Measurements from ENCODE around the gene CHRNB1. TPM values are rescaled to one million over a fixed set of nuclear protein-coding genes. Genes with fewer than 3 reads are reported as not detected.

The CHRNB1 gene
- total and polyA plus RNA-seq, 10 of the 15 experiments (the other 5 are each of a cell fraction or from before 2014, with no cell fraction given): 5.8 to 14.8 (median 11.3) TPM

- TF ChIP-seq RELB (IDR thresholded peaks at IDR 0.05; ENCODE audit: low read depth) (peak; percentile 65; the same call in 1 of the 2 replicates), KLF5 (IDR thresholded peaks at IDR 0.05; ENCODE audit: partially characterized antibody) (peak; percentile 96), JUND (IDR thresholded peaks at IDR 0.05; ENCODE audit: low read depth, low read length) (peak; percentile 54; the same call in 1 of the 2 replicates), CHD2 (IDR thresholded peaks at IDR 0.05; ENCODE audit: borderline replicate concordance, low read depth, low read length) (no peak; the same call in 1 of the 2 replicates), NFYB (IDR thresholded peaks at IDR 0.05; ENCODE audit: insufficient read depth, low read depth, low read length) (no peak), SMAD1 (IDR thresholded peaks at IDR 0.05; ENCODE audit: low read depth, partially characterized antibody) (peak; percentile 79), CREM (IDR thresholded peaks at IDR 0.05; ENCODE audit: low read depth) (peak; percentile 33), PRDM15 (CRISPR knock-in tag; IDR thresholded peaks at IDR 0.05) (no peak), NR2C1 (IDR thresholded peaks at IDR 0.05) (no peak), RUNX3 (IDR thresholded peaks at IDR 0.05; ENCODE audit: low read length) (no peak), PKNOX1 (IDR thresholded peaks at IDR 0.05) (no peak), CTCF (IDR thresholded peaks at IDR 0.05 in 2 of 3, conservative IDR thresholded peaks at IDR 0.05 in 1 of 3; ENCODE audit: control insufficient read depth in 2 of 3, extremely low read depth in 1 of 3, insufficient read depth in 1 of 3, low read depth in 3 of 3, low read length in 3 of 3) (no peak), TAF1 (IDR thresholded peaks at IDR 0.05; ENCODE audit: borderline replicate concordance, low read depth, low read length) (no peak), CBX5 (IDR thresholded peaks at IDR 0.05; ENCODE audit: low read depth) (no peak), E4F1 (IDR thresholded peaks at IDR 0.05; ENCODE audit: borderline replicate concordance, partially characterized antibody) (no peak), STAT1 (conservative IDR thresholded peaks at IDR 0.05) (no peak), NRF1 (conservative IDR thresholded peaks at IDR 0.05; ENCODE audit: low read depth, low read length) (no peak), IRF4 (IDR thresholded peaks at IDR 0.05; ENCODE audit: low read depth, low read length) (no peak), FOS (IDR thresholded peaks at IDR 0.05; ENCODE audit: borderline replicate concordance, extremely low read depth, insufficient read length) (no peak)
Observed at GRCh38 chr17:7440113-7440833, 4.6 kb upstream of the CHRNB1 start (continued).

Data from GM12878 (cell line).